ENCODE data around the gene INHA.

Gene INHA

DNA sequence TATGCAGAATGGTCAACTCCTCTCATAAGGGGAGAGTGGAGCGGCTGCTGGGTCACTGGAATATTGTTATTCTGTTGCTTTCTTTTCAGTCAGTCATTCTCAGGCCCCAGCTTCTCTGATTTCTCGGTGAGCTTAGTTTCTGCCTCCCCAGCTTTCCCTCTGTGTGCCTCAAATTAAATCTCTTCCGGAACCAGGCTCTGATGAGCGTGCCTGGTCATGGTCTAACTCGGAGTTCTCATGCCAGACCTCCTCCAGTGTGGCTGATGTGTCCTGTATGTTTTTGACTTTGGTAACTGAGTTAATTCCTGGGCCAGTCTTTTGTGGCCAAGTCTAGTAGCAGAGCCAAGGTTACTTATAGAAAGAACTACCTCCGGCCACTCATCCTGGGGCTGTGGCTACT lies 20.6 kb downstream of the INHA start:
- TF ChIP-seq, protein P1, sequence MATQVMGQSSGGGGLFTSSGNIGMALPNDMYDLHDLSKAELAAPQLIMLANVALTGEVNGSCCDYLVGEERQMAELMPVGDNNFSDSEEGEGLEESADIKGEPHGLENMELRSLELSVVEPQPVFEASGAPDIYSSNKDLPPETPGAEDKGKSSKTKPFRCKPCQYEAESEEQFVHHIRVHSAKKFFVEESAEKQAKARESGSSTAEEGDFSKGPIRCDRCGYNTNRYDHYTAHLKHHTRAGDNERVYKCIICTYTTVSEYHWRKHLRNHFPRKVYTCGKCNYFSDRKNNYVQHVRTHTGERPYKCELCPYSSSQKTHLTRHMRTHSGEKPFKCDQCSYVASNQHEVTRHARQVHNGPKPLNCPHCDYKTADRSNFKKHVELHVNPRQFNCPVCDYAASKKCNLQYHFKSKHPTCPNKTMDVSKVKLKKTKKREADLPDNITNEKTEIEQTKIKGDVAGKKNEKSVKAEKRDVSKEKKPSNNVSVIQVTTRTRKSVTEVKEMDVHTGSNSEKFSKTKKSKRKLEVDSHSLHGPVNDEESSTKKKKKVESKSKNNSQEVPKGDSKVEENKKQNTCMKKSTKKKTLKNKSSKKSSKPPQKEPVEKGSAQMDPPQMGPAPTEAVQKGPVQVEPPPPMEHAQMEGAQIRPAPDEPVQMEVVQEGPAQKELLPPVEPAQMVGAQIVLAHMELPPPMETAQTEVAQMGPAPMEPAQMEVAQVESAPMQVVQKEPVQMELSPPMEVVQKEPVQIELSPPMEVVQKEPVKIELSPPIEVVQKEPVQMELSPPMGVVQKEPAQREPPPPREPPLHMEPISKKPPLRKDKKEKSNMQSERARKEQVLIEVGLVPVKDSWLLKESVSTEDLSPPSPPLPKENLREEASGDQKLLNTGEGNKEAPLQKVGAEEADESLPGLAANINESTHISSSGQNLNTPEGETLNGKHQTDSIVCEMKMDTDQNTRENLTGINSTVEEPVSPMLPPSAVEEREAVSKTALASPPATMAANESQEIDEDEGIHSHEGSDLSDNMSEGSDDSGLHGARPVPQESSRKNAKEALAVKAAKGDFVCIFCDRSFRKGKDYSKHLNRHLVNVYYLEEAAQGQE (IDR thresholded peaks at IDR 0.05; ENCODE audit: insufficient read depth in 1 of 2, low read depth in 2 of 2, low read length in 2 of 2) = no peak
- no peak for TF ChIP-seq FOXP2 (optimal IDR thresholded peaks at IDR 0.05; ENCODE audit: borderline replicate concordance, extremely low read depth, extremely low read length, insufficient read depth)
- TF ChIP-seq TAF1 (IDR thresholded peaks at IDR 0.05; ENCODE audit: borderline replicate concordance, insufficient read depth, low read length) = no peak
- no peak for TF ChIP-seq SIN3A (IDR thresholded peaks at IDR 0.05; ENCODE audit: borderline replicate concordance, insufficient read depth, low read length)
- no peak for TF ChIP-seq POLR2AphosphoS5 (IDR thresholded peaks at IDR 0.05; ENCODE audit: low read depth, low read length)

DNA sequence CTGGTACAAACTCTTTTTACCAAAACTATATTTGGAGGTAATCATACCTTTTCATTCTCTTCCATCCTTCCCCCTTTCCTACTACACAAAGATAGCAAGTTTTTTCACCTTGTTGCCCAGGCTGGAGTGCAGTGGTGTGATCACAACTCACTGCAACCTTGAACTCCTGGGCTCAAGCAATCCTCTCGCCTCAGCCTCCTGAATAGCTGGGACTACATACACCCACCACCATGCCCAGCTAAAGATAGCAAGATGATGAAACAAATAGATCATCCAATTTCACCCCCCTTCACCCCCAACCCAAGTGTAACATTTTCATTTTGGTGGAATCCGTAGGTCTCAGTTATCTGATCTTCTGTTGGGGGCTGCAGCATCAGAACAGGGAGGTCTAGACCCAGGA lies 21.0 kb downstream of the INHA start:
- TF ChIP-seq, protein P1 (IDR thresholded peaks at IDR 0.05; ENCODE audit: insufficient read depth in 1 of 2, low read depth in 2 of 2, low read length in 2 of 2) = no peak
- TF ChIP-seq POLR2AphosphoS5 (IDR thresholded peaks at IDR 0.05; ENCODE audit: low read depth, low read length) (no peak), TAF1 (IDR thresholded peaks at IDR 0.05; ENCODE audit: borderline replicate concordance, insufficient read depth, low read length) (no peak), FOXP2 (optimal IDR thresholded peaks at IDR 0.05; ENCODE audit: borderline replicate concordance, extremely low read depth, extremely low read length, insufficient read depth) (no peak), SIN3A (IDR thresholded peaks at IDR 0.05; ENCODE audit: borderline replicate concordance, insufficient read depth, low read length) (no peak)

DNA sequence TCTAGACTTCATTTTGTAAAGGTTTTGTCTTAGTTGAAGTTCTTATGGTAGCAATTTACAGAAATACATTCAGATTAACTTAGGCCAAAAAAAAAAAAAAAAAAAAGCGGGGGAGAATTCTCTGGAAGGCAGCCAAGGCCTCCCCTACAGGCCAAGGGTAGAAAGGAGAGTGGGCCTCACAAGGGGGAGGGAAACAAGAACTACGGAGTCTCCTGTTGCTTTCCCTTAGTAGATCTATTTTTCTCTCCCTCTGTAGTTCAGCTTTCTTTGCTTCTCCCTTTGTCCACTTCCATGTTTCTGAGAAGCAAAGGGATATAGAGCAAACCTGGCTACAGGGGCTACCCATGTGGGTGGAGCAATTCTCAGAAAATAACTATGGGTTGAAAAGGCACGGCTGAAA lies 23.1 kb downstream of the INHA start:
- TF ChIP-seq SIN3A (IDR thresholded peaks at IDR 0.05; ENCODE audit: borderline replicate concordance, insufficient read depth, low read length) (no peak), POLR2AphosphoS5 (IDR thresholded peaks at IDR 0.05; ENCODE audit: low read depth, low read length) (no peak), FOXP2 (optimal IDR thresholded peaks at IDR 0.05; ENCODE audit: borderline replicate concordance, extremely low read depth, extremely low read length, insufficient read depth) (no peak), TAF1 (IDR thresholded peaks at IDR 0.05; ENCODE audit: borderline replicate concordance, insufficient read depth, low read length) (no peak)
- TF ChIP-seq, protein P1 (IDR thresholded peaks at IDR 0.05; ENCODE audit: insufficient read depth in 1 of 2, low read depth in 2 of 2, low read length in 2 of 2) = no peak

DNA sequence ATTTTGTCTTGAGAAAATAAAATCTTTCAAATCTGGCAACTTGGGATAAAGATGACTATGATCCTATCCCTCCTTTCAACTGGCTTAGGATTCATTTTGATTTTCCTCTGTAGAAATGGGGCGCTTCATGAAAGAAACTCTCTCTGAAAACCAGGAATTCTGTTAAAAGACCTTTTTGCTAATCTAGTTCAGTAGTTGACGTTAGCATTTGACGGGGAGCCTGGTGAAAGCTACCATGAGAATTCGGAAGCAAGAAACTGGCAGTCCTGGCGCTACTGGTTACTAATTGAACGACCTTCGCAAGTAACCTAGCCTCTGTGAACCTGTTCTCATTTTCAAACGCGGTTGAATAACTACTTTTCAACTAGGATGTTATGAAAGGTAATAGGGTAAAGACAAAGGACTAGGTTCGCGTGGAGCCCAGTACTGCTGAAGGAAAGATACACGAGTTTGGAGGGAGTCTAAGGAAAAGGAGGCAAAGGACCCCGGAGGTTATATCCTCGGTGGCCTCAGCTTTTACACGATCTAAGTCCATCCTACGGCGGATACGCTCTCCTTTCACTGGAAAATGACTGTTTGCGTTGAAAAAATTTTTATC lies 24.9 kb downstream of the INHA start:
- TF ChIP-seq SIN3A (IDR thresholded peaks at IDR 0.05; ENCODE audit: borderline replicate concordance, insufficient read depth, low read length) (no peak), FOXP2 (optimal IDR thresholded peaks at IDR 0.05; ENCODE audit: borderline replicate concordance, extremely low read depth, extremely low read length, insufficient read depth) (no peak), POLR2AphosphoS5 (IDR thresholded peaks at IDR 0.05; ENCODE audit: low read depth, low read length) (no peak), TAF1 (IDR thresholded peaks at IDR 0.05; ENCODE audit: borderline replicate concordance, insufficient read depth, low read length) (no peak)
- TF ChIP-seq, protein P1 (IDR thresholded peaks at IDR 0.05; ENCODE audit: insufficient read depth in 1 of 2, low read depth in 2 of 2, low read length in 2 of 2) = no peak

Measured in PFSK-1 (cell line).